T-helper 2 cell treated with Interferon-gamma antibody and Interleukin-4, amounts not matched to agents 5 μg/mL and 100 μg/mL, for 36 hours (primary cell): ENCODE measurements around the gene RNH1.
"Not testable (repeated sequence)": the region's sequence is repeated elsewhere in the genome, so short reads cannot be mapped to it uniquely, and the experiment has no call there.

Experiments used
- DNase-seq: peaks from one replicate; pipeline ENCODE4 v3.0.0; 2021; ENCODE audit warnings: low spot score
- H3K27ac Mint-ChIP-seq: one replicate; pipeline ENCODE4 v1.8.0; 2021; ENCODE audit warnings: mild to moderate bottlenecking, mixed read lengths
- H3K27me3 Mint-ChIP-seq: one replicate; pipeline ENCODE4 v1.8.0; 2021; ENCODE audit warnings: low read depth, mixed read lengths
- H3K36me3 Mint-ChIP-seq: one replicate; pipeline ENCODE4 v1.8.0; 2021; ENCODE audit warnings: low read depth, mixed read lengths
- H3K4me1 Mint-ChIP-seq: one replicate; pipeline ENCODE4 v1.8.0; 2021; ENCODE audit warnings: low read depth, mixed read lengths
- H3K4me3 Mint-ChIP-seq: one replicate; pipeline ENCODE4 v1.8.0; 2022; ENCODE audit warnings: mild to moderate bottlenecking, moderate library complexity, mixed read lengths
- H3K9me3 Mint-ChIP-seq: one replicate; pipeline ENCODE4 v1.8.0; 2021; ENCODE audit warnings: mixed read lengths

RNH1 gene

GRCh38 chr11:473962-474785 is 32.9 kb downstream of the RNH1 start:
- no peaks in the 10 kb centered on the region for H3K9me3 Mint-ChIP-seq
- no peaks in the 10 kb centered on the region for H3K36me3 Mint-ChIP-seq
- no peak for DNase-seq
- no peaks in the 10 kb centered on the region for H3K4me1 Mint-ChIP-seq
- H3K27me3 Mint-ChIP-seq, result no peaks in the 10 kb centered on the region
- no peak overlapping the region for H3K4me3 Mint-ChIP-seq
- H3K27ac Mint-ChIP-seq, result no peak overlapping the region

- Mint-ChIP-seq H3K27me3 (no peaks in the 10 kb centered on the region), H3K27ac (no peak overlapping the region)
Observed at GRCh38 chr11:473415-473814, 33.6 kb downstream of the RNH1 start.

GRCh38 chr11:472816-473215 is 34.2 kb downstream of the RNH1 start:
- Mint-ChIP-seq H3K36me3 (no peaks in the 10 kb centered on the region), H3K27ac (no peak overlapping the region), H3K4me3 (no peak overlapping the region), H3K27me3 (no peaks in the 10 kb centered on the region), H3K4me1 (no peaks in the 10 kb centered on the region), H3K9me3 (no peaks in the 10 kb centered on the region)
- DNase-seq, result no peak

More at GRCh38 chr11:473415-473814, 33.6 kb downstream of the RNH1 start:
- H3K36me3 Mint-ChIP-seq, result no peaks in the 10 kb centered on the region
- H3K4me1 Mint-ChIP-seq, result no peaks in the 10 kb centered on the region
- no peak overlapping the region for H3K4me3 Mint-ChIP-seq
- no peak for DNase-seq
- H3K9me3 Mint-ChIP-seq, result no peaks in the 10 kb centered on the region

GRCh38 chr11:472272-472671 is 34.8 kb downstream of the RNH1 start:
- Mint-ChIP-seq H3K27me3 (no peaks in the 10 kb centered on the region), H3K4me3 (no peak overlapping the region), H3K4me1 (no peaks in the 10 kb centered on the region), H3K9me3 (no peaks in the 10 kb centered on the region), H3K27ac (no peak overlapping the region), H3K36me3 (no peaks in the 10 kb centered on the region)
- no peak for DNase-seq

- Mint-ChIP-seq H3K4me3 (no peak overlapping the region), H3K36me3 (peaks cover 1% of the 10 kb centered on the region), H3K4me1 (no peaks in the 10 kb centered on the region), H3K9me3 (no peaks in the 10 kb centered on the region), H3K27me3 (no peaks in the 10 kb centered on the region), H3K27ac (no peak overlapping the region)
- no peak for DNase-seq
Observed at GRCh38 chr11:471468-472145, 35.4 kb downstream of the RNH1 start.

- H3K36me3 Mint-ChIP-seq, result peaks cover 2% of the 10 kb centered on the region
- no peak for DNase-seq
- H3K27me3 Mint-ChIP-seq, result no peaks in the 10 kb centered on the region
- no peak overlapping the region for H3K4me3 Mint-ChIP-seq
- no peak overlapping the region for H3K27ac Mint-ChIP-seq
- no peaks in the 10 kb centered on the region for H3K9me3 Mint-ChIP-seq
- no peaks in the 10 kb centered on the region for H3K4me1 Mint-ChIP-seq
Observed at GRCh38 chr11:469684-470560, 37.1 kb downstream of the RNH1 start.

GRCh38 chr11:469026-469683 is 37.9 kb downstream of the RNH1 start:
- H3K4me1 Mint-ChIP-seq, H3K4me3 Mint-ChIP-seq, H3K27me3 Mint-ChIP-seq, DNase-seq, H3K27ac Mint-ChIP-seq, H3K9me3 Mint-ChIP-seq, H3K36me3 Mint-ChIP-seq: not testable (repeated sequence)

- Mint-ChIP-seq H3K27me3 (no peaks in the 10 kb centered on the region), H3K9me3 (no peaks in the 10 kb centered on the region), H3K27ac (peak overlapping the region; percentile 52), H3K4me1 (no peaks in the 10 kb centered on the region), H3K4me3 (no peak overlapping the region), H3K36me3 (peaks cover 2% of the 10 kb centered on the region)
- DNase-seq, result no peak
Observed at GRCh38 chr11:468493-468892, 38.5 kb downstream of the RNH1 start.

- no peak overlapping the region for H3K4me3 Mint-ChIP-seq
- no peak overlapping the region for H3K27ac Mint-ChIP-seq
- H3K36me3 Mint-ChIP-seq, result peaks cover 2% of the 10 kb centered on the region
- no peaks in the 10 kb centered on the region for H3K9me3 Mint-ChIP-seq
- no peaks in the 10 kb centered on the region for H3K4me1 Mint-ChIP-seq
- no peaks in the 10 kb centered on the region for H3K27me3 Mint-ChIP-seq
- no peak for DNase-seq
Observed at GRCh38 chr11:468036-468435, 39.0 kb downstream of the RNH1 start.

- Mint-ChIP-seq H3K27me3 (no peaks in the 10 kb centered on the region), H3K36me3 (peaks cover 2% of the 10 kb centered on the region), H3K4me1 (no peaks in the 10 kb centered on the region), H3K27ac (no peak overlapping the region), H3K4me3 (no peak overlapping the region), H3K9me3 (no peaks in the 10 kb centered on the region)
- DNase-seq, result no peak
Observed at GRCh38 chr11:465896-466530, 41.0 kb downstream of the RNH1 start.

- no peaks in the 10 kb centered on the region for H3K4me1 Mint-ChIP-seq
- peaks cover 2% of the 10 kb centered on the region for H3K36me3 Mint-ChIP-seq
- H3K27me3 Mint-ChIP-seq, result no peaks in the 10 kb centered on the region
- no peaks in the 10 kb centered on the region for H3K9me3 Mint-ChIP-seq
- no peak for DNase-seq
- H3K4me3 Mint-ChIP-seq, result no peak overlapping the region
- H3K27ac Mint-ChIP-seq, result no peak overlapping the region
Observed at GRCh38 chr11:464316-464715, 42.7 kb downstream of the RNH1 start.

GRCh38 chr11:462107-462890 is 44.7 kb downstream of the RNH1 start:
- H3K4me1 Mint-ChIP-seq, result peaks cover 3% of the 10 kb centered on the region
- no peak overlapping the region for H3K27ac Mint-ChIP-seq
- no peaks in the 10 kb centered on the region for H3K27me3 Mint-ChIP-seq
- H3K9me3 Mint-ChIP-seq, result no peaks in the 10 kb centered on the region
- no peak overlapping the region for H3K4me3 Mint-ChIP-seq
- DNase-seq, result no peak
- H3K36me3 Mint-ChIP-seq, result peaks cover 2% of the 10 kb centered on the region

- H3K27ac Mint-ChIP-seq, result no peak overlapping the region
- H3K4me1 Mint-ChIP-seq, result peaks cover 10% of the 10 kb centered on the region
- H3K27me3 Mint-ChIP-seq, result no peaks in the 10 kb centered on the region
- DNase-seq, result no peak
- H3K36me3 Mint-ChIP-seq, result peaks cover 2% of the 10 kb centered on the region
- H3K4me3 Mint-ChIP-seq, result no peak overlapping the region
- no peaks in the 10 kb centered on the region for H3K9me3 Mint-ChIP-seq
Observed at GRCh38 chr11:461626-462025, 45.4 kb downstream of the RNH1 start.
